Transverse colon (tissue), 4 donors: ENCODE measurements around the gene FOXC2. TPM values are rescaled to one million over a fixed set of nuclear protein-coding genes. Genes with fewer than 3 reads are reported as not detected.

Experiments used
- DNase-seq: peaks from one replicate; pipeline ENCODE4 v3.0.0-alpha.2; 2019
- H3K27ac ChIP-seq, 4 donors: fragments of 200-600 bp; sonication (generic); 2 replicates each; pipeline ENCODE4 v1.5.1; 2016 to 2018; ENCODE audit warnings: inconsistent platforms in 4 of 4
- H3K27me3 ChIP-seq: fragments of 200-600 bp; sonication (generic); 2 replicates; pipeline ENCODE4 v1.5.1; 2017; ENCODE audit warnings: inconsistent platforms
- H3K36me3 ChIP-seq, 4 donors: fragments of 200-600 bp; sonication (generic); 2 replicates each; pipeline ENCODE4 v1.5.1; 2017 to 2019; ENCODE audit warnings: inconsistent platforms in 4 of 4
- H3K4me1 ChIP-seq, 4 donors: fragments of 200-600 bp; sonication (generic); 2 replicates each; pipeline ENCODE4 v1.5.1; 2017 to 2020; ENCODE audit warnings: inconsistent platforms in 4 of 4
- H3K4me3 ChIP-seq, 4 donors: fragments of 200-600 bp; sonication (generic); 1 replicate in 1 of 4; 2 replicates in 3 of 4; pipeline versions ENCODE4 v1.5.1 to v1.6.1; 2017 to 2019; ENCODE audit warnings: inconsistent platforms in 4 of 4
- H3K9me3 ChIP-seq, 2 donors: fragments of 200-600 bp; sonication (generic); 2 replicates each; pipeline ENCODE4 v1.5.1; 2017 to 2019; ENCODE audit warnings: inconsistent platforms in 2 of 2
- CTCF ChIP-seq, 5 experiments: fragments of 200-600 bp in 3 of 5; fragments of 450-650 bp in 2 of 5; sonication (generic) in 3 of 5; IDR thresholded peaks; 1 replicate in 2 of 5; 2 replicates in 3 of 5; pipeline ENCODE4 v1.5.1; 2016 to 2017; ENCODE audit warnings: antibody characterized with exemption in 5 of 5, inconsistent platforms in 3 of 5, mild to moderate bottlenecking in 2 of 5, moderate library complexity in 1 of 5
- EP300 ChIP-seq: sonication (generic); formaldehyde crosslinking; IDR thresholded peaks from one replicate; pipeline ENCODE4 v1.6.1; 2017; ENCODE audit warnings: antibody characterized with exemption, low read depth
- POLR2A ChIP-seq: fragments of 450-650 bp; IDR thresholded peaks from one replicate; pipeline ENCODE4 v1.6.1; 2016; ENCODE audit warnings: antibody characterized with exemption, mild to moderate bottlenecking, moderate library complexity
- POLR2AphosphoS5 ChIP-seq, 3 donors: sonication (generic); formaldehyde crosslinking; IDR thresholded peaks; one replicate each; pipeline ENCODE4 v1.6.1; 2016; ENCODE audit warnings: antibody characterized with exemption in 3 of 3
- WGBS, 2 donors: methylation state at CpG; one replicate each; pipeline ENCODE4 v1.1.5; 2018; ENCODE audit warnings: low coverage in 1 of 2; 5-methylcytosine and 5-hydroxymethylcytosine counted together
- in situ Hi-C, 4 donors: fragments of 200-750 bp; cut with MboI; loops; one replicate each; pipeline versions ENCODE4 v1.15.0 to v1.15.1; 2017; ENCODE audit warnings: low sequenced_read_pairs in 3 of 4, low pct_ligation_motif_present in 1 of 4, low pct_unique_long_range_greater_than_20kb in 1 of 4
- intact Hi-C: fragments of 100-400 bp; cut with DNase I; formaldehyde crosslinking; loops from one replicate; pipeline ENCODE4 v1.15.1; 2023; ENCODE audit warnings: low total_unique reads
- total RNA-seq, 4 donors: library from RNA; depleted of rRNA; stranded (reverse); fragments of >200 nt; gene quantifications; one replicate each; pipeline ENCODE4 v1.1.0, GENCODE V29; 2016

Gene FOXC2
- total RNA-seq, 4 donors from 2014 or later: 0.27 TPM; not detected in 3

GRCh38 chr16:86569701-86570447, 3.2 kb downstream of the FOXC2 start:
- no peak overlapping the region for H3K27ac ChIP-seq

GRCh38 chr16:86570558-86571529, 4.2 kb downstream of the FOXC2 start:
- Histone ChIP-seq H3K27ac (no peak overlapping the region), H3K4me3 (no peak overlapping the region), H3K9me3 (no peaks in the 10 kb centered on the region), H3K36me3 (no peaks in the 10 kb centered on the region), H3K4me1 (peaks cover 0 to 16% (median 7%) of the 10 kb centered on the region in 4 donors), H3K27me3 (peaks cover 100% of the 10 kb centered on the region)
- 66 to 68% methylated on average over 5 to 28 of the region's 28 CpGs for WGBS, 2 donors
- no peak for DNase-seq
- in situ Hi-C loops: loop anchor here in 1 of 4 donors (25.0 kb wide), 1 partner anchor 716 kb away; no protein-coding TSS in a partner anchor
- TF ChIP-seq POLR2A (no peak), CTCF (IDR thresholded peaks at IDR 0.05) (no peak), POLR2AphosphoS5 (IDR thresholded peaks at IDR 0.05) (no peak), EP300 (no peak)
- intact Hi-C loops: no loop called here

More at GRCh38 chr16:86569701-86570447, 3.2 kb downstream of the FOXC2 start:
- peaks cover 0 to 10% (median 5%) of the 10 kb centered on the region in 4 donors for H3K4me1 ChIP-seq
- in situ Hi-C loops (loop anchor here (5.0 to 25.0 kb wide), 6 partner anchors 485 to 717 kb away; no protein-coding TSS in a partner anchor), intact Hi-C loops (loop anchor here (5.0 kb wide), 1 partner anchor 502 kb away; no protein-coding TSS in a partner anchor)
- no peak for DNase-seq
- TF ChIP-seq CTCF (IDR thresholded peaks at IDR 0.05): no peak
- TF ChIP-seq EP300: no peak
- TF ChIP-seq POLR2A: no peak
- no peak for TF ChIP-seq POLR2AphosphoS5 (IDR thresholded peaks at IDR 0.05)
- H3K27me3 ChIP-seq: peaks cover 100% of the 10 kb centered on the region
- H3K4me3 ChIP-seq: no peak overlapping the region
- WGBS, 2 donors: 12 to 36% methylated on average over 8 to 13 of the region's 13 CpGs
- no peaks in the 10 kb centered on the region for H3K9me3 ChIP-seq
- no peaks in the 10 kb centered on the region for H3K36me3 ChIP-seq

- intact Hi-C loops: no loop called here
- in situ Hi-C loops: loop anchor here in 1 of 4 donors (25.0 kb wide), 1 partner anchor 716 kb away; no protein-coding TSS in a partner anchor
- WGBS, 2 donors: 62% methylated on average over 9 of the region's 10 CpGs; no CpG with 5 or more reads in 1 of the 2 donors
- Histone ChIP-seq H3K9me3 (no peaks in the 10 kb centered on the region), H3K27me3 (peaks cover 100% of the 10 kb centered on the region), H3K27ac (no peak overlapping the region), H3K4me3 (no peak overlapping the region), H3K4me1 (peaks cover 0 to 16% (median 8%) of the 10 kb centered on the region in 4 donors), H3K36me3 (no peaks in the 10 kb centered on the region)
- no peak for DNase-seq
- no peak for TF ChIP-seq POLR2A
- TF ChIP-seq CTCF (IDR thresholded peaks at IDR 0.05): no peak
- TF ChIP-seq POLR2AphosphoS5 (IDR thresholded peaks at IDR 0.05): no peak
- TF ChIP-seq EP300: no peak
Measured at GRCh38 chr16:86571530-86571915, 4.9 kb downstream of the FOXC2 start.
